Stimulated activated naive CD8-positive, alpha-beta T cell treated with anti-CD3 and anti-CD28 coated beads, Interleukin-15, Interleukin-2, amounts not matched to agents 100 ng/mL and 50 ng/mL, for 24 hours (primary cell): ENCODE measurements around the gene RNF113A.
"Not testable (repeated sequence)": the region's sequence is repeated elsewhere in the genome, so short reads cannot be mapped to it uniquely, and the experiment has no call there.

Experiments used
- H3K27ac Mint-ChIP-seq: one replicate; pipeline ENCODE4 v1.8.0; 2021; ENCODE audit warnings: mild to moderate bottlenecking, mixed read lengths
- H3K27me3 Mint-ChIP-seq: one replicate; pipeline ENCODE4 v1.8.0; 2021; ENCODE audit warnings: mixed read lengths
- H3K36me3 Mint-ChIP-seq: one replicate; pipeline ENCODE4 v1.8.0; 2021; ENCODE audit warnings: low read depth, mixed read lengths
- H3K4me1 Mint-ChIP-seq: one replicate; pipeline ENCODE4 v1.8.0; 2021; ENCODE audit warnings: low read depth, mixed read lengths
- H3K4me3 Mint-ChIP-seq: one replicate; pipeline ENCODE4 v1.8.0; 2021; ENCODE audit warnings: mild to moderate bottlenecking, mixed read lengths
- H3K9me3 Mint-ChIP-seq: one replicate; pipeline ENCODE4 v1.8.0; 2021; ENCODE audit warnings: mixed read lengths

RNF113A gene

GRCh38 chrX:119878740-119879139, 7.2 kb upstream of the RNF113A start:
- Mint-ChIP-seq H3K27ac (no peak overlapping the region), H3K4me3 (no peak overlapping the region), H3K36me3 (peaks cover 22% of the 10 kb centered on the region), H3K27me3 (no peaks in the 10 kb centered on the region), H3K4me1 (peaks cover 26% of the 10 kb centered on the region), H3K9me3 (no peaks in the 10 kb centered on the region)

DNA sequence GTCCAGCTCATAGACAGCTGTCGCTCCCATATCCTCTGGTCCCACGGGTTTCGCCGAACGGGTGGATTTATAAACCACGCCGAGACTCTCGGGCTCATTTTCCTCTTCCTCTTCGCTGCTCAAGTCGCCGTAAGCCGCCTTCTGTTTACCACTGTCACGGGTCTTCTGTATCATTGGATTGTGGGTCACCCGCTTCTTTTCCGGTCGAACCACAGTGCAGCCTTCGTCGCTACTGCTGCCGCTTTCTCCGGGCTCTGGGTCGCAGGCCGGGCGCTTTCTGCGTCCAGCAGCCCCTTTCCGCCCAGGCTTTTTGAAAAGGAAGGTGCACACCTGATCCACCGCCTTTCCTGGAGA, 311 bp downstream of the RNF113A start:
- Mint-ChIP-seq H3K27ac (peak overlapping the region; percentile 100), H3K4me1 (peaks cover 22% of the 10 kb centered on the region), H3K4me3 (peak overlapping the region; percentile 100), H3K27me3 (no peaks in the 10 kb centered on the region), H3K9me3 (no peaks in the 10 kb centered on the region), H3K36me3 (peaks cover 18% of the 10 kb centered on the region)

DNA sequence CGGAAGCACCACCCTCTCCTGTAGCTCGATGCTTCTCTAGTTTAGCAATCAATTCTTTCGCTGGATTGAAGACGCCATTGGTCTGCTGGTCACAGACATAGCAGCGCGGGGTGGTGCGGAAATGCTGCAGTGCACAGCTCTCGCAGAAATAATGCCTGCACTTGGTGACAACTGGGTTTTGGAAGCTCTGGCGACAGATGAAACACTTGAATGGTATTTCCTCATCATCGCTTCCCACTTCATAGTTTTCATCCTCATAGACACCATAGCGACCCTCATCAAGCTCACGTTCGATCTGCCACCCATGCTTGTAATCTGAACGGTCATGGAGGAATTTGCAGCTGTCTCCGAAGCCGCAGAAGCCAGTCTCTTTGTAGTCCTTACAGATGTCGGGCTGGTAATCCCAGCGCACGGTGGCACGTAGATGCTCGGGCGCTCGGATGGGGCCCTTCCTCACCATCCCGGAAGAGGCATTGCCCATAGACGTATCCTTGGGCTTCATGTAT, 854 bp downstream of the RNF113A start:
- peak overlapping the region; percentile 100 for H3K27ac Mint-ChIP-seq
- H3K27me3 Mint-ChIP-seq: no peaks in the 10 kb centered on the region
- H3K36me3 Mint-ChIP-seq: peaks cover 14% of the 10 kb centered on the region
- no peaks in the 10 kb centered on the region for H3K9me3 Mint-ChIP-seq
- H3K4me3 Mint-ChIP-seq: peak overlapping the region; percentile 100
- H3K4me1 Mint-ChIP-seq: peaks cover 22% of the 10 kb centered on the region

GRCh38 chrX:119853444-119853843, 18.1 kb downstream of the RNF113A start:
- Mint-ChIP-seq H3K27me3 (no peaks in the 10 kb centered on the region), H3K4me3 (peak overlapping the region; percentile 99), H3K36me3 (peaks cover 20% of the 10 kb centered on the region), H3K9me3 (no peaks in the 10 kb centered on the region), H3K27ac (peak overlapping the region; percentile 98), H3K4me1 (peaks cover 27% of the 10 kb centered on the region)

DNA sequence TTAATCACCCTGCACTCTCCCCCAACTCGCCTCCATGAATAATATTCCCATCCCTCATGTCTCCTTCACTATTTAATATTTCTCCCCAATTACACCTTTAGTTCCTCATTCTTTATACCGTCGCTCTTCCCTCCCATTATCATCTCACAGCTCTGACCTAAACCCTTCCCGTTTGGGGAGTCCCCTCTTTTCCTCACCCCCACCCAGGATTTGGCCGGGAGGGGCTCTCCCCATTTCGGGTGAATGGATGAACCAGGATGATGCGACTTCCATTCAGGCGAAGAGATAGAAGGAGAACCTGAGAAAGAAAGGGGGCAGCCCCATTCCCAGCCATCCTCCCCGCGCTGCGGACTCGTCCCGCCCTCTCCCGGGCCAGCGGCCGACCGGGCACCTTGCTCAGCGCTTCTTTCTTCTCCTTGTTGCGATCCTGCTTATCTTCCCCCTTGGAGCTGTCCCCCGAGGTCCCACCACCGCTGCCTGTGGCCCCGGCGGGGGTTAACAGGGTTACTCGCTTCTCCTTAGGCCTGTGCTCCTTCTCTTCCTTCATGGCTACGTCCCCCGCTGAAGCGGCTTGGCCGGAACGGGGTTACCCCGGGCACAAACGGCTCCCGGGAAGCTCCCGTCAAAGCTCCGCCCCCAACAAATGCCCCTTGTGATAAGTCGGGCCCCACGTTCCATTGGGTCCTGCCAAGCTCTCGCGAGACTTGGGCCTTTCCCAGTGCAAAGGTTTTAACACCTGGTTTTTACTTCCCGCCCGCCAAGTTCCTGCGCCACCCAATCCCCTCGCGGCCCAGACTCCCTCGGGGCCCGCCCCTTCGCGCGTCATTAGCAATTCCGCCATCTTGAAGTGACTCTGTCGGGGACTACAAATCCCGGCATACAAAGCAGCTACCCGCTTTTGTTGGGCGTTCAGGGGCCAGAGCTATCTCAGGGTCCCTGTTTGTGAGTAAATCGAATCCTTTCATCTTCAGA, 18.9 kb downstream of the RNF113A start, which contains the start of gene UPF3B:
TSS of gene UPF3B (minus strand) at position 582 of the 972 bp plus-strand sequence. CDS start at position 547, 35 bp downstream.
- H3K36me3 Mint-ChIP-seq: peaks cover 23% of the 10 kb centered on the region
- peaks cover 27% of the 10 kb centered on the region for H3K4me1 Mint-ChIP-seq
- no peaks in the 10 kb centered on the region for H3K9me3 Mint-ChIP-seq
- peak within 1 kb of the TSS; percentile 98 for H3K27ac Mint-ChIP-seq
- no peaks in the 10 kb centered on the region for H3K27me3 Mint-ChIP-seq
- H3K4me3 Mint-ChIP-seq: peak within 1 kb of the TSS; percentile 99

DNA sequence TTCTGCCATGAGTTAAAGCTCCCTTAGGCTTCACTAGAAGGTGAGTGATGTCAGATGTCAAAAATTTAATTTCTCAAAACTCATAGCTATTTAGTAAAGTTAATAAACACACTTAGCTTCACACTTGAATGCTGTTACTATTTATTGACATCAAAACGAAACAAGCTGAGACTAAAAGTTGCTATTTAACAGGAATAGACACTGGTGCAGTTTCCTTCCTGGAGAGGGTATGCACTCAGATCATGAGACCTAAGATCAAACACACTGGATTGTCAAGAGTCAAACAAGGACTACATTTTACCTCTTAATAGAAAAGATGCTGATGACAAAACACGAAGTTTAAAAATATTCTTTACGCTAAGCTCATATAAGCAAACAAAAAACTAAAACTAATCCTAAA, 37.6 kb downstream of the RNF113A start:
- Mint-ChIP-seq H3K27me3 (no peaks in the 10 kb centered on the region), H3K36me3 (peaks cover 65% of the 10 kb centered on the region), H3K4me1 (no peaks in the 10 kb centered on the region), H3K27ac (no peak overlapping the region), H3K4me3 (no peak overlapping the region), H3K9me3 (no peaks in the 10 kb centered on the region)

GRCh38 chrX:119828446-119828845, 43.1 kb downstream of the RNF113A start:
- no peak overlapping the region for H3K27ac Mint-ChIP-seq
- H3K4me1 Mint-ChIP-seq: peaks cover 9% of the 10 kb centered on the region
- no peaks in the 10 kb centered on the region for H3K27me3 Mint-ChIP-seq
- no peak overlapping the region for H3K4me3 Mint-ChIP-seq
- H3K9me3 Mint-ChIP-seq: no peaks in the 10 kb centered on the region
- peaks cover 30% of the 10 kb centered on the region for H3K36me3 Mint-ChIP-seq

DNA sequence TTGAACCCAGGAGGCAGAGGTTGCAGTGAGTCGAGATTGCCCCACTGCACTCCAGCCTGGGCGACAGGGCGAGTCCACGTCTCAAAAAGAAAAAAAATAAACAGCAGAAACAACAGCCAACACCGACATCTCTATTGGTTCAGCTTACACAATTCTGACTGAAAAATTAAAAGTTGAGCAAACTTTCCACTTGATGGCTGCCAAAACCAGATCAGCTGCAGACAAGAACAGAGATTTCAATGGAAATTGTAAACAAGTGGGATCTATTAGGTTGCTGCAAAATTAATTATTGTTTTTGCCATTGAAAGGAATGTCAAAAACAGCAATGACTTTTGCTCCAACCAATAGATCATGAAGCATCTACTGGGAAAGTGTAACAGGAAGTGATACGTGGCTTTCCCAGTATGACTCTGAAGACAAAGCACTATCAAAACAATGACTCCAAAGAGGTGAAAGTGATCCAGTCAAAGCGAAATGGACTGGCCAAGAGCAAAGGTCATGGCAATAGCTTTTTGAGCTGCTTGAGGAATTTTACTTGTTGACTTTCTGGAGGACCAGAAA, 45.1 kb downstream of the RNF113A start:
- Mint-ChIP-seq H3K9me3 (no peaks in the 10 kb centered on the region), H3K4me1 (peaks cover 14% of the 10 kb centered on the region), H3K36me3 (peaks cover 21% of the 10 kb centered on the region), H3K4me3 (no peak overlapping the region), H3K27me3 (no peaks in the 10 kb centered on the region), H3K27ac (no peak overlapping the region)

- H3K4me3 Mint-ChIP-seq, H3K36me3 Mint-ChIP-seq, H3K27ac Mint-ChIP-seq, H3K27me3 Mint-ChIP-seq, H3K9me3 Mint-ChIP-seq: not testable (repeated sequence)
- peaks cover 18% of the 10 kb centered on the region for H3K4me1 Mint-ChIP-seq
Observed at GRCh38 chrX:119824221-119824620, 47.3 kb downstream of the RNF113A start.

GRCh38 chrX:119821703-119822102, 49.8 kb downstream of the RNF113A start:
- H3K36me3 Mint-ChIP-seq, H3K27ac Mint-ChIP-seq, H3K9me3 Mint-ChIP-seq, H3K4me3 Mint-ChIP-seq, H3K27me3 Mint-ChIP-seq: not testable (repeated sequence)
- peaks cover 25% of the 10 kb centered on the region for H3K4me1 Mint-ChIP-seq
